T-helper 2 cell treated with Interferon-gamma antibody and Interleukin-4, amounts not matched to agents 100 ng/mL and 5 ng/mL, for 36 hours (primary cell): ENCODE measurements around the gene GHSR. TPM values are rescaled to one million over a fixed set of nuclear protein-coding genes. Genes with fewer than 3 reads are reported as not detected.

ENCODE experiments used
- intact Hi-C: fragments of 100-400 bp; cut with micrococcal nuclease; formaldehyde crosslinking; loops from one replicate; pipeline ENCODE4 v1.15.1; 2023
- total RNA-seq: library from RNA; stranded (reverse); gene quantifications from 2 replicates; pipeline ENCODE4 v1.2.3, GENCODE V29; 2022

Gene GHSR, protein sequence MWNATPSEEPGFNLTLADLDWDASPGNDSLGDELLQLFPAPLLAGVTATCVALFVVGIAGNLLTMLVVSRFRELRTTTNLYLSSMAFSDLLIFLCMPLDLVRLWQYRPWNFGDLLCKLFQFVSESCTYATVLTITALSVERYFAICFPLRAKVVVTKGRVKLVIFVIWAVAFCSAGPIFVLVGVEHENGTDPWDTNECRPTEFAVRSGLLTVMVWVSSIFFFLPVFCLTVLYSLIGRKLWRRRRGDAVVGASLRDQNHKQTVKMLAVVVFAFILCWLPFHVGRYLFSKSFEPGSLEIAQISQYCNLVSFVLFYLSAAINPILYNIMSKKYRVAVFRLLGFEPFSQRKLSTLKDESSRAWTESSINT
- total RNA-seq, result not detected in 2 replicates

- intact Hi-C loops, result no loop called here
Measured at GRCh38 chr3:172447611-172448579, at the start of gene GHSR. TSS of gene GHSR (minus strand) at chr3:172448456. CDS start at chr3:172448413, 43 bp downstream.

DNA sequence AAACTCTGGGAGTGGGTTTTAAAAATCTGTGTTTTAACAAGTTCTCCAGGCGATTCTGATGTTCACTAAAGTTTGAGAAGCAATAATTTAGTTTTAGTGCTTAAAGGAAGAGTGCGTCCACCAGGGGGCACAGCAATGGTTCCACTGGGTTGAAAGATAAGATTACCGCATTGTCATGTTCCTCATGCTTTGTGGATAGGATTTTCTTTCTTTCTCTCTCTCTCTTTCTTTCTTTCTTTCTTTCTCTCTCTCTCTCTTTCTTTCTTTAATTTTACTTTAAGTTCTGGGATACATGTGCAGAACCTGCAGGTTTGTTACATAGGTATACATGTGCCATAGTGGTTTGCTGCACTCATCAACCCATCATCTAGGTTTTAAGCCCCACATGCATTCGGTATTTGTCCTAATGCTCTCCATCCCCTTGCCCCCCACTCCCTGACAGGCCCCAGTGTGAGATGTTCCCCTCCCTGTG is 42.0 kb upstream of the GHSR start:
- intact Hi-C loops, result loop anchor here (1.0 to 2.0 kb wide), 4 partner anchors 23 to 177 kb away; no protein-coding TSS in a partner anchor

DNA sequence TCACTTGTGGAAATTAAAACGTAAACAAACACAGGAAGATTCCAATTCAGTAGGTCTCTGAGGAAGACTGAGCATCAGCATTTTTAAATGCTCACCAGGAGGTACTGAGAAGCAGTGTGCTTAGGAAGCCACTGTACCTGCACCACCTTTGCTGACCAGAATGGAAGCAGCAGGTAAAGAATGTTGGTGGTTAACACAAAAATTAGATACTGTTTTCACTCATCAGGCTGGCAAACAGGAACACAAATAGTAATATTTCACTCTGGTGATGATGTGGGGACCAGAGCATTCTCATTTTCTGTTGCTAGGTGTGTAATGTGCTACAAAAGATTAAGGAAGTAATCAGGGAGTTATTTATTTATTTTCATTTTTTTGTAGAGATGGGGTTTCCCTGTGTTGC is 29.9 kb upstream of the GHSR start:
- intact Hi-C loops, result loop anchor here (5.0 kb wide), 1 partner anchor 146 kb away; no protein-coding TSS in a partner anchor

- intact Hi-C loops, result loop anchor here (5.0 kb wide), 1 partner anchor 144 kb away; no protein-coding TSS in a partner anchor
Measured at GRCh38 chr3:172476347-172476746, 28.1 kb upstream of the GHSR start.

DNA sequence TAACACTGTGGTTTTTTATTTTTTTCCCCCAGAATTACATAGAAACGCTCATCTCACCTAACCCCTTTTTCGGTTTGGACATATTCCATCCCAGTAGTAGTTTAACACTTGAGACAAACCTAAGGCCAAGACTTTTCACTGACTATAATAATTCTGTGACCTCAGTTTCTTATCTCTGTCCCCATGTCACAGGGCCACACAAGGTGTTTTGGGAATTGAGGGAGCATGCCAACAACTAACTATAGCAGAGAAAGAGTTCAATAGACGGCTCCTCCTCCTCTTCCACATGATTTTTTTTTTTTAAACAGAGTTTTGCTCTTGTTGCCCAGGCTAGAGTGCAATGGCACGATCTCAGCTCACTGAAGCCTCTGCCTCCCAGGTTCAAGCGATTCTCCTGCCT is 27.4 kb upstream of the GHSR start:
- intact Hi-C loops, result loop anchor here (5.0 kb wide), 1 partner anchor 143 kb away; no protein-coding TSS in a partner anchor

DNA sequence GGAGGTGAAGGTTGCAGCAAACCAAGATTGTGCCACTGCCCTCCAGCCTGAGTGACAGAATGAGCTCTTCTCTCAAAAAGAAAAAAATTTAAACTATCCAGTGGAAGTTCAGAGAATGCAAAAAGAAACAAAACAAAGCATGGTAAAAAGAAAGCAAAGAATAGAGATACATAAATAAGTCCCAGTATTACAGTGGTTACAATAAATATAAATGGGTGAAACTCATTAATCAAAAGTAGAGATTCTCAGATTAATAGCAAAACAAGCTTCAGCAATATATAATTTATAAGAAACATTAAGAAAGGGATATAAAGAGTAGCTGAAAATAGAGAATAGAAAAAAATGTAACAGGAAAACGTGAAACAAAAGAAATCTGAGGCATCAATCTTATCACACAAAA is 23.6 kb upstream of the GHSR start:
- intact Hi-C loops, result no loop called here

DNA sequence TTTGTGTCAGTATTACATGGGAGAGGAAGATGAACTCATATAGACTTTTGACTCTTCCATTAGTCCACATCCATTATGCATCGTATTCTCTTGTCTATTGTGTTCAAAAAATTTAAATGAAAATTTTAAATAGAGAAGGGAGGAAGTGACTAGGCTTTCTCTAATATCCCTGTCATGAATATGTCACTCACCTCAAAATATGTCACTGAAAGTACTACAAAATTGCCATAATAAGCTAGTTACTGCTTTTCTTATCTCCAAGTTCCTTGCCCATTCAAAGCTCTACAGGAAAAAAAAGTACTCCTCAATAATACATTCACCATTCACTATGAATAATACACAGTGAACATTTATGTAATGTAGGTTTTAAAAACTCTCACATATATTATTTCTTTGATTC is 22.3 kb upstream of the GHSR start:
- intact Hi-C loops, result no loop called here

GRCh38 chr3:172467170-172467824 is 19.0 kb upstream of the GHSR start:
- intact Hi-C loops, result no loop called here

DNA sequence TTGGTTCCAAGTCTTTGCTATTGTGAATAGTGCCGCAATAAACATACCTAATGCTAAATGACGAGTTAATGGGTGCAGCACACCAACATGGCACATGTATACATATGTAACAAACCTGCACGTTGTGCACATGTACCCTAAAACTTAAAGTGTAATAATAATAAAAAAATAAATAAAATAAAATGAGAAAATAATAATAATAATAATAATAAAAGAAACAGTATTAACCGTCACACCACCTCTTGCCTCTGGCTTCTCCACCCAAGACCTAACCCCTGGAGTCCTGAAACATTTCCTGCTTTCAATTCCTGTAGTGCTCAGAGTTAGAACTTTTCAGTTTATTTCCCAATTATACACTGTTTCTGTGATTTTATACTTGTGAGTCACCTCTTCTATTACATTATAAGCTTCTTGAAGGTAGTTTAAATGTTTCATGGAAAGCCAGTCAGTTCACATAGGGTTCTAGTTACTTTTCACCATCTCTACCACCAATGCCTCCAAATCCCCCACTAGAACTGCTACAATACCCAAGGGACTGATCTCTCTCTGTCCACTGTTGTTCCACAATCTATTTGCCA is 18.4 kb upstream of the GHSR start:
- intact Hi-C loops, result no loop called here

GRCh38 chr3:172465281-172465680 is 17.0 kb upstream of the GHSR start:
- intact Hi-C loops, result no loop called here

- intact Hi-C loops, result no loop called here
Measured at GRCh38 chr3:172464306-172464705, 16.1 kb upstream of the GHSR start.

DNA sequence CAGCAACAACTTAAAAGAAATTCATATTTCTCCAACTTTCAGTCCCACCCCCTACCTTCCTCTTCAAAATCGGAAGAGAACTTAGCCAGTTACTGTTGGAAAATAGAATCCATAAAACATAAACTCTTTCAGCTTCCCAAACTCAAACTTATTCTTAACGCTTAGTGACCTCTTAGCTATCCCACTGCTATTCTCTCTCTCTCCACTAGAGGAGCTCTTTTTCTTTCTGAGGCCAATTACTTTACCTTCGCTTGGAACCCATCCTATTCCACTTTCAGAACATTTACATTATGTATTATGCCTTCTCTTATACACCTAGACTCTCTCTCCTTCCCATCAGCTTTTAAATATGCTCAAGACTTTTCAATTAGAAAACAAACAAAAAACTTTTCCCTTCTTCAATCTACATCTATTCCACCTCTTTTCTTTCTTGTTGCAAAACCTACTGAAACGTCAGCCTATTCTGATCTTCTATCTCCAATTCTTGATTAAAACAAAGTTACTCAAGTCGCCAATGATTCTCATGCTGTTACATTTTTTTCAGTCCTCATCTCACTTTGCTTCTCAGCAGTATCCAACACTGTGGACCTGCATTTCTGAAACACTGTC is 13.4 kb upstream of the GHSR start:
- intact Hi-C loops, result no loop called here

DNA sequence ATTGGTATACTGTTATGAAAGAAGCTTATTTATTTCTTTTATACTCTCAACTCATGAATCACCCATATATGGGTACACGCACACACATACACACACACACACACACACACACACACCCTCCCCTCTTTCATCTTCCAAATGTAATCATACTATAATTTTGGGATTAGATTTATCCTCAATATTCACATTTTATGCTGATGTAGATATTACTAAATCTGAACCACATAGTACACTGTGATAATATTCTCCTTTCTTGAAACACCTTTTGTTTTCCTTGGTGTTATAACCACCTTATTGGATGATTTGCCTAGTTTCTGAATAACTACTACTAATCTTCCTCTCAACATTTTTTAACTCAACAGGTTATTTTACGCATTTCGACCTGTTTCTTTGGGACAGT is 8.1 kb upstream of the GHSR start:
- intact Hi-C loops, result no loop called here

- intact Hi-C loops, result no loop called here
Measured at GRCh38 chr3:172454180-172454579, 5.9 kb upstream of the GHSR start.

DNA sequence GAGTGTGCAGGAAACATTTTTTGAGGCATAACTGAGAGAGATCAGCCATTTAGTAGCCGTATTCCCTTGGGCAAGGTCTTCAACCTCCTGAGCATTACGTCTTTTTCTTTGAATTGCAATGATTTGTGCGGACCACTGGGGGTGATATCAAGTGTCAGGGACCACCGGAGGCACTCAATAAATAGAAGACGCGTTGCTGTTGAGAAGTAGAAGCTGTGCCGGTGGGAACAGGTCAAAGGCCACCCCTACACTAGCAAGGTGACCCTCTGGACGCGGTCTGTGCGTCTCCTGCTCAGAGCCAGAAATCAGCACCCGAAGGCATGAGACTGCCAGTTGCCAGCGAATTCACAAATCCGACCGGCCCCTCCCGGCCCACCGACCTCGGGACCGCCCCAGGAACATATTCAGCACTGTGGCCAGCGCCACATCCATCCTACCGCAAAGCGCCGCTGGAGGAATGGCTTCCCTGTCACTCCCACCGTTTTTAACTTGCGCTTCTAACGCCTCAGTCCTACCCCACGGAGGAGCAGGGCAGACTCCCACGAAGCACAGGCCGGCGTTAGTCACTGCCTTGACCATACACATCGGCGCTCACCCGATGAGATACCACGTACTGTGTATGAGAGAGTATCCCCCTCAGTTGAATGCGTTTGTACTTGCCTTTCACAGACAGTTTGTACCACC is 1.4 kb upstream of the GHSR start:
- intact Hi-C loops, result no loop called here

- intact Hi-C loops, result no loop called here
Measured at GRCh38 chr3:172448661-172449465, 607 bp upstream of the GHSR start.

GRCh38 chr3:172446198-172446597 is 2.1 kb downstream of the GHSR start:
- intact Hi-C loops, result no loop called here

GRCh38 chr3:172444821-172445220 is 3.4 kb downstream of the GHSR start:
- intact Hi-C loops, result no loop called here

- intact Hi-C loops, result no loop called here
Measured at GRCh38 chr3:172442606-172443005, 5.7 kb downstream of the GHSR start.
